Rectal smooth muscle tissue (tissue), 1 donor: Measurements from ENCODE around the gene FNDC3B.

ENCODE experiments used
- H3K27ac ChIP-seq: one replicate; pipeline ENCODE4 v1.7.0; 2013; ENCODE audit warnings: low read depth, low read length, inconsistent platforms
- H3K27me3 ChIP-seq: one replicate; pipeline ENCODE4 v1.7.0; 2013; ENCODE audit warnings: low read length; ENCODE audit not compliant: control insufficient read depth, insufficient read depth
- H3K36me3 ChIP-seq: one replicate; pipeline ENCODE4 v1.7.0; 2013; ENCODE audit warnings: low read length; ENCODE audit not compliant: control insufficient read depth, insufficient read depth
- H3K4me1 ChIP-seq: one replicate; pipeline ENCODE4 v1.7.0; 2013; ENCODE audit warnings: low read length; ENCODE audit not compliant: control insufficient read depth, insufficient read depth
- H3K4me3 ChIP-seq: one replicate; pipeline ENCODE4 v1.7.0; 2013; ENCODE audit warnings: low read length
- H3K9ac ChIP-seq: one replicate; pipeline ENCODE4 v1.7.0; 2013; ENCODE audit warnings: low read length

The FNDC3B gene

DNA sequence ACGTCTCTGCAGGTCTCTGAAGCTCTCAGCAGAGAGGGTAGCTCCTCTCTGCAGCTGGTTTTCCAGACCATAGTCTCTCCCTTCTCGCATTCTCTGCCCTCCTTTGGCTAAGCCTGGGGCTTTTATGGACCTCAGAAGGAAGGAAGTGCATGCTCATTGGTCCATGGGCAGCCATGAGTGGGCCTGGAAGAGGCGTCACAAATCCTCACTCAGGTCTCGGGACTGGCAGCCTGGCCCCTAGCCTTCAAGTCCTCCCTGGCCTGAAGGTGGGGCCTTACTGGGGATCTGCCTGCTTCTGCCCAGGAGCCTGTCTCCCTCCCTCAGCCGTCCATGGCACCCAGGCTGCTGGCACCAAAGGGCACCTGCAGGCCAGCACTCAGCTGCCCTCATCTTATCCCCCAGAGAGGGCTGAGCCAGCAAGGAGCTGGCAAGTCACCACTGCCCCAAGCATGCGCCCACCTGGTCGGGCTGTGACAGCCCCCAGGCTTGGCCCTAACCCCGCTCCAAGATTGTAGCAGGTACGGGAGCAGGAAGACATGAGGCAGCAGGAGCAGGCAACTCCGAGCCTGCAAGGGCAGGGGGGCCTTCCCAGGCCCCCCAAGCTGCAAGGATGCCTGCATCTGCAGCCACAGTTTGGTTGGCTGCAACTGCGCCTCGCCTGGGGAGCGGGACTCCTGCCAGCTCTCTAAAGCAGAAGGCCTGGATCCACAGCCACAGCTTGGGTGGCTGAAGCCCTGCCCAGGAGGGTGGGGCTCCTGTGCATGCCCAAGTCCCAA lies 371.5 kb downstream of the FNDC3B start:
- Histone ChIP-seq H3K27ac (no peak overlapping the region), H3K4me1 (no peaks in the 10 kb centered on the region), H3K9ac (no peak overlapping the region), H3K27me3 (no peaks in the 10 kb centered on the region), H3K36me3 (no peaks in the 10 kb centered on the region), H3K4me3 (no peak overlapping the region)

DNA sequence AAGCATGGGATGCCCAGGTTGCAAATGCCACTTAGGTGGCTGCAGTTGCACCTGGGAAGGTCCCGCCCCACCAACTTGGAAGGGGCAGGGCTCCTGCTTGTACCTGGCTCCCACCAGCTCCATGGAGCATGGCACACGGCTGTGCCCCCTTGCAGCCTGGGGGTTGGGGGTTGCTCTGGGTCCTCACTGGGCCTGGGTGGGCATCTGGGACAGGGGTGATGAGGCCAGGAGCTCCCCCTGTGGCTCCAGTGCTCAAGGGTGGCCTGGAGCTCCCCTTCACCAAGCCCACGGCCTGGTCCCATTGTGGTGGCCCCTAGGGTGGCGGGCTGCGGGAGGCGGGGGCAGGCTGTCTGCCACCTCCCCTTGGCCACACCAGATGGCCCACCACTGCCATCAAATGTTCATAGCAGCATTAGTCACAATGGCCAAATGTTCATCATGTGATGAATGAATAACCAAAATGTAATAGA lies 372.1 kb downstream of the FNDC3B start:
- H3K27me3 ChIP-seq: no peaks in the 10 kb centered on the region
- H3K4me1 ChIP-seq: no peaks in the 10 kb centered on the region

DNA sequence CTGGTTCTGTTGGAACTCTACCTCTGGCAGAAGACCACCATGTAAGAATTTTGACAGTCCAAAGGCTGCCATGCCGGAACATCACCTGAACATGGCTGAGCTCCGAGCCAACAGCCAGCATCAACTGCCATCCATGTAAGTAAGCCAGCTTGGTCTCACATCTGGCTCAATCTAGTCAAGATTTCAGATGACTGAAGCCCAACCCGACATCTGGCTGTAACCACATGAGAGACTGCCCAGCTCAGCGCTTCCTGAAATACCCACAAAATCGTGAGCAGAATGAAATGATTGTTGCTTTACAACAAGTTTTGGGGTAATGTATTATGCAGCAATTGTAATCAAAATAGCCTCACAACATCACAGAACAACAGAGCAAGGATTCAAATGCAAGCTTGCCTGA lies 375.9 kb downstream of the FNDC3B start:
- H3K27me3 ChIP-seq: no peaks in the 10 kb centered on the region
- no peaks in the 10 kb centered on the region for H3K4me1 ChIP-seq
- no peak overlapping the region for H3K27ac ChIP-seq
- no peak overlapping the region for H3K4me3 ChIP-seq
- H3K9ac ChIP-seq: no peak overlapping the region
- H3K36me3 ChIP-seq: no peaks in the 10 kb centered on the region

More for the DNA sequence above, 372.1 kb downstream of the FNDC3B start:
- Histone ChIP-seq H3K27ac (no peak overlapping the region), H3K36me3 (no peaks in the 10 kb centered on the region), H3K4me3 (no peak overlapping the region), H3K9ac (no peak overlapping the region)

DNA sequence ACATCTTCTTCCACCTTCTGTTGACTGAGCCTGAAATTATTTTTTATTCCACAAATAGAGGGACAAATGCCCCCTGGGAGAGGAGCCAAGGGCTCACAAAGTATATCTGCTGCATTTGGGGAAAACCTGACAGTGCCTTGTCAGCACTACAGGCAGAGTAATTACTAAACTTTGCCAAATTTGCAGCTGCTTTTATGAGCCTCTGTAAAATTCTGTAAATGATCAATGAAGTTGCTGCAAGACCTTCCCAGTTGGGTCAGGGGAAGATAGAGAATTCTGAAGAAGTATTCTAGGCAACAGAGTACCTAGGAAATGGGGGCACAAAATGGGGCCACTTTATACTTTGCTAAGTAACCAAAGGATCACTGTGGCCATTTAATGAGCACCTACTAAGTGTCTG lies 398.3 kb downstream of the FNDC3B start:
- H3K27ac ChIP-seq: no peak overlapping the region
- no peak overlapping the region for H3K9ac ChIP-seq
- no peaks in the 10 kb centered on the region for H3K36me3 ChIP-seq
- H3K27me3 ChIP-seq: no peaks in the 10 kb centered on the region
- no peaks in the 10 kb centered on the region for H3K4me1 ChIP-seq
- H3K4me3 ChIP-seq: no peak overlapping the region

DNA sequence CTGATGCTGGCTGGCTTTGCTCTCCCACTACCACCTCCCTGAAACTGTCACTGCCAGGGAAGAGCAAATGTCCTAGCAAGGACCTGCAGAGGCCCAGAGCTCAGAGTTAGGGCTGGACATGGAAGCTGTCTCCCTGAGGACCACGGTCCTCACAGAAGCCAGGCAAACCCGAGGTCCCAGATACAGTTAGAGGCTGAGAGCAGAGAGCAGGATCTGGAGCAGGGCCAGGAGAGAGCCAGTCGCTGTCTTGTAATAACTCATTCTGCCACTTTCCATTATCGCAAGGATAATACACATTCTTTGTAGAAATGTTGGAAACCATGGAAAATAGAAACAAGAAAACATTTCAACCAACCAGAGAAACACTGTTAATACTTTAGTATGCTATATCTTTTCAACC lies 398.8 kb downstream of the FNDC3B start:
- no peaks in the 10 kb centered on the region for H3K27me3 ChIP-seq

DNA sequence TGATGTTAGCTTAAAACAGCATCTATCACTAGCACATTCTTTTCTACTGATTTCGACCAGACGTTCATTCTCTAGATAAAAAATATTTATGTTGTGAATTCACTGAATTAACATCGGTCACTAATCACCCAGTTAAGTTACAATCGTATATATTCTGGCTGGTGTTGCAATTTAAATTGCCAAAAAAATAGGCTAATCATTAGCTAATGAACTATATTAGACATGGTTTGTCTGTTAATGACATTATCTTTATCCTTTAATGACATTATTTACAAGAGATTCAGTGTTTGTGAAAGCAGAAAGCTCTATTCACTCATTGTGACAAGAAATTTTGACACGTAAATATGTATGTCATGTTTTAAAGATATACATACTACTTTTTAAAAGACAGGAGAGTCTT lies 402.2 kb downstream of the FNDC3B start:
- Histone ChIP-seq H3K9ac (no peak overlapping the region), H3K27me3 (peaks cover 2% of the 10 kb centered on the region)

More for the DNA sequence above, 398.8 kb downstream of the FNDC3B start:
- Histone ChIP-seq H3K9ac (no peak overlapping the region), H3K4me3 (no peak overlapping the region), H3K36me3 (no peaks in the 10 kb centered on the region), H3K27ac (no peak overlapping the region), H3K4me1 (no peaks in the 10 kb centered on the region)

DNA sequence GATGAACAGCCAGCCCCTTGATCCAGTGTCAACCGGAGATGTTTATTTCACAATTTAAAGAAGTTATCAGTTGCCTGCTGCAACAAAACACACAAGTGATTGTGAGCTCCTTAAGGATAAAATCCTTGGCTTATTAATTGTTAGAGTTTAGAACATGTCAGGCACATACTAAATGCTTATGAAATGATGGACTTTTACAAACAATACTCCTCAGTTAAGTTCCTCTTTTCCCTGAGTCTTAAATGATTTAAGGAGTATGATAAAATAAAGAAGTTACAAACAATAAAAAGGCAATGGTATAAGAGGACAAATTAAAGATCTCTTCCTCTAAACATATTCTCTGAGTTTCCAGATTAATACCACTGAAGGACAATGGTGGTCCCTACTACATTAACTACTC lies 403.2 kb downstream of the FNDC3B start:
- H3K27ac ChIP-seq: no peak overlapping the region
- H3K4me1 ChIP-seq: no peaks in the 10 kb centered on the region
- H3K36me3 ChIP-seq: no peaks in the 10 kb centered on the region
- peaks cover 5% of the 10 kb centered on the region for H3K27me3 ChIP-seq
- H3K4me3 ChIP-seq: no peak overlapping the region
- no peak overlapping the region for H3K9ac ChIP-seq

More for the DNA sequence above, 402.2 kb downstream of the FNDC3B start:
- no peaks in the 10 kb centered on the region for H3K36me3 ChIP-seq
- no peak overlapping the region for H3K4me3 ChIP-seq
- no peaks in the 10 kb centered on the region for H3K4me1 ChIP-seq
- H3K27ac ChIP-seq: no peak overlapping the region

DNA sequence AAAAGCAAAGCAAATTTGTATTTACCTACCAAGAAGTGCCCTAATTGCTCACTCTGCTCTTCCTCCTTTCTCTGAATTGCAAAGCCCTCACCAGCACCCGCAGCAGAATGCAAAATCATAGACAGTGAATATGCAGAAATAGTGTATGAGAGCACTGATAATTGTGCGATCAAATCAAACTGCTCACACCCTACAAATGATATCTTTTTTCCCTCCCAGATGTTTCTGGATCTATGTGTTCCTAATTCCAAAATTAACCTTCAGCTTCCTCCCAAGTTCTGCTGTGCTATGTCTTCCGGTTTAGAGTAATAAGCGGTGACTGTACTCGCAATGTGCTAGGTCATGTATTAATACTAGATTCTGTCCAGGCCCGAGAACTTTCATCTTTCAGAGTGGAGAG lies 405.4 kb downstream of the FNDC3B start:
- H3K9ac ChIP-seq: no peak overlapping the region
- H3K27ac ChIP-seq: no peak overlapping the region
- H3K27me3 ChIP-seq: peaks cover 22% of the 10 kb centered on the region
- no peak overlapping the region for H3K4me3 ChIP-seq
- no peaks in the 10 kb centered on the region for H3K36me3 ChIP-seq
- no peaks in the 10 kb centered on the region for H3K4me1 ChIP-seq

DNA sequence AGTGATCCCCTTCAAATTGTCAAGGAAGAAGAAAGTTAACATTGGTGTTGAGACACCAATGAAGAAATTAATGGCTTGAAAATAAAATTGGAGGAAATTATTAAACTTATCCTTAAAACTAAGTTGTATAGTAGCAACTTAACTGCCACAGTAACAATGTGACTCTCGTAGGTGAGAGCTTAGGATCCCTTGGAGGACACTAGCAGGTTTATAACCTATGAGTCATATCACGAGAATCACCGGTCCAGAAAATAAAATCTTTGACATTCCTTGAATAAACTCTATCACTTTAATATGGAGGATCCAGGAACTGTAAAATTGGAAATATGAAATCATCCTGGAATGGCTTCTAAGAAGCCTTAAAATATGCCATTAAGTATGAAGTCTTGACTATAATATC lies 406.8 kb downstream of the FNDC3B start:
- H3K4me1 ChIP-seq: no peaks in the 10 kb centered on the region
- peaks cover 23% of the 10 kb centered on the region for H3K27me3 ChIP-seq
- H3K27ac ChIP-seq: no peak overlapping the region
- no peaks in the 10 kb centered on the region for H3K36me3 ChIP-seq
- H3K9ac ChIP-seq: no peak overlapping the region
- no peak overlapping the region for H3K4me3 ChIP-seq

DNA sequence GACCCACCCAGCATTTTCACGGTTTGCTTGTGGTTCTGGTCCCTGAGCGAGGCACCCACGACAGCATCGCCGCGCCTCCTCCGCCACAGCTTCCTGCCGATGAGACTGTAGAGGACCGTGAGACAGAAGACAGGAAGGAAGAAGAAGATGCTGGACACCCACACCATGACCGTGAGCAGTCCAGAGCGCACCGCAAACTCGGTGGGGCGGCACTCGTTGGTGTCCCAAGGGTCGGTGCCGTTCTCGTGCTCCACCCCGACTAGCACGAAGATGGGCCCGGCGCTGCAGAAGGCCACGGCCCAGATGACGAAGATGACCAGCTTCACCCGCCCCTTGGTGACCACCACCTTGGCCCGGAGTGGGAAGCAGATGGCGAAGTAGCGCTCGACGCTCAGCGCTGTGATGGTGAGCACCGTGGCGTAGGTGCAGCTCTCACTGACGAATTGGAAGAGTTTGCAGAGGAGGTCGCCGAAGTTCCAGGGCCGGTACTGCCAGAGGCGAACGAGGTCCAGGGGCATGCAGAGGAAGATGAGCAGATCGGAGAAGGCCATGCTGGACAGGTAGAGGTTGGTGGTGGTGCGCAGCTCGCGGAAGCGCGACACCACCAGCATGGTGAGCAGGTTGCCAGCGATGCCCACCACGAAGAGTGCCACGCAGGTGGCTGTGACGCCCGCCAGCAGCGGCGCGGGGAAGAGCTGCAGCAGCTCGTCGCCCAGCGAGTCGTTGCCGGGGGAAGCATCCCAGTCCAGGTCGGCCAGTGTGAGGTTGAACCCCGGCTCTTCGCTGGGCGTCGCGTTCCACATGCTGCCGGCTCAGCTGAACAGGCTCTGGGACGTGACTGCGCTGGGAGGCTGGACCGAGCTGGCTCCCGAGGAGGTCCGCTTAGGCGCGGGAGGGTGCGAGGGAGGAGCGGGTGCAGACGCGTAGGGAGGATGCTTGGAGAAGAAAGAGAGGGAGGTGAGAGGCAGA lies 408.5 kb downstream of the FNDC3B start, which contains the start of gene GHSR:
GHSR (minus strand) TSS at position 846 of the 969 bp plus-strand sequence; CDS start at position 803, 43 bp downstream.
- Histone ChIP-seq H3K9ac (no peak within 1 kb of the TSS), H3K36me3 (no peaks in the 10 kb centered on the region), H3K27me3 (peaks cover 23% of the 10 kb centered on the region), H3K4me3 (no peak within 1 kb of the TSS), H3K4me1 (no peaks in the 10 kb centered on the region), H3K27ac (no peak within 1 kb of the TSS)

DNA sequence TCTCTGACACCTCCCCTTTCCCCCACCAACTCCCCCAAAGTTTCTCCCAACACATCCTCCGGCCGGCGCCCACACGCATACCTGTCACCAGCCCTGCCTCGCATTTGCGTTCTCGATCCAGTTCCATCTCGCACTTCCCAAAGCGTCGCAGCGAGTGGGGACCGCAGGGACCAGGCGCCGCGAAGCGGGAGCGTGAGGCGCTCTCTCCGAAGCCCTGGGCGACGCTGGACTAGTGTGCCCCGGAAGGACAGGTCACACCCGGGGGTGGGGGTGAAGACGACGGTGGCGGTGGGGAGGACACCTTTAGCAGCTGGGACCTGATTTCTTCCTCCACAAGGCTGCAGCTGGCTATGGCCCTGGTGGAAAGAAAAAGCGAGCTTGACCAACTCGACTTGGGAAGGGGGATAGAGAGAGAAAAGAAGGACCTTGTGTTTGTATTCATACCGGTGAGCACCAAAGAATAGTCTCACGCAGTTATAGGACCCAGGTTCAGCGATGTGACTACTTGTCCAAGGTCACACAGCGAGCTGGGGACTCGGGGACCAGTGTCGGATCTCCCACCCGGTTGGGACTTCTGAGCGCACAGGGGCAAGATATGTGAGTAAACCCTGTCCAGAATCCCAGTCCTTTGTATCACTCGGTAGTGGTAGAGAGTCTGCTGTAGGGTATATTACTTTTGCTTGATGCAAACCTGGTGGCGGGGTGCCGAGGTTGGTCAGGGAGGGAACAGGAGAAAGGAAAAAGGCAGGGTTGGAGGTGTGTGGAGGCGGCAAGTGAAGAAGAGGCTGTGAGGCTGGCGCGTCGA lies 409.5 kb downstream of the FNDC3B start:
- H3K27me3 ChIP-seq: peaks cover 23% of the 10 kb centered on the region
- H3K36me3 ChIP-seq: no peaks in the 10 kb centered on the region
- H3K27ac ChIP-seq: no peak overlapping the region
- H3K9ac ChIP-seq: no peak overlapping the region
- H3K4me1 ChIP-seq: no peaks in the 10 kb centered on the region
- H3K4me3 ChIP-seq: no peak overlapping the region
